Measurements from ENCODE around the gene SMIM24.

DNA sequence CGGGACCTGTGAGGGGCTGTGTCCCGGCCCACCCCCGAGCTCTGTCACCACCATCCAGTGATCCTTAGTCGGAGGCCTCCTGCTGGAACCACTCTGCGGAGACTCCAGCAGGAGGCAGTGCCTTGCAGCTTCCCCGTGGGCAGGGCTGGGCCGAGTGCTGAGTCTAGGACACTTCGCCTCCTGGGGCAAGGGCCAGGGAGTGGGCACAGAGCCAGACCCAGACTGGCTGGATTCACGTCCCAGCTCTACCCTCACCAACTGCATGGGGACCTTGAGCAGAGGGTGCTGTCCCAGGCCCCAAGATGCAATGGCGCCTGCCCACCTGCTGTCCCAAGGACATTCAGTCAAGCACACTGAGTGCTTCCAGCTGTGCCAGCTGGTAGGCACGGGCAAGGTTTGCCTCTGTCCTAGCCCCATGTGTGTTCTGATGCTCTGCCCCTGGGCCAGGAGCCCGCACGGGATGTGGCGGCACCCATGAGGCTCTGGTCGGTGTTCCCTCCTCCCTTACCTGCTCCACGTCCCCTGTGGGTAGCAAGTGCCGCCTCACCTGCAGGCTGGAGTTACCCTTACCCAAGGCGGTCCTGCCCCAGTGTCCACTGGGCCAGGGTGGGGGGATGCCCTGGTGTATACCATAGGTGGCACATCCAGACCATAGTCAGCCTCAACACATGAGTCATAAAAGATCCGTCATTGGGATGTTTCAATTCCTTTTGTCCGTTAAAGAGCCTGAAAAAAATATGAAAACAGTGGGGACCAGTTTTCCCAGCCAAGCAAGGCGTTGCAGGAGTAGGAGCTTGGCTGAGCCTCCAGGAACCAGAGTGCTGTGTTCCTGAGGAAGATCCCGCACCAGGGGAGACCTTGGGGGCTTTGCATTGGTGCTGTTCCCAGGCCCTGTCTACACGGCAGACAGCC is 33.2 kb upstream of the SMIM24 start:
- TF ChIP-seq, protein P1, sequence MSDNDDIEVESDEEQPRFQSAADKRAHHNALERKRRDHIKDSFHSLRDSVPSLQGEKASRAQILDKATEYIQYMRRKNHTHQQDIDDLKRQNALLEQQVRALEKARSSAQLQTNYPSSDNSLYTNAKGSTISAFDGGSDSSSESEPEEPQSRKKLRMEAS (IDR thresholded peaks at IDR 0.05), result no peak
- TF ChIP-seq RAD21 (IDR thresholded peaks at IDR 0.05; ENCODE audit: low read depth) (no peak), EGR1 (IDR thresholded peaks at IDR 0.05) (no peak), EP300 (IDR thresholded peaks at IDR 0.05; ENCODE audit: borderline replicate concordance) (no peak), YY1 (IDR thresholded peaks at IDR 0.05; ENCODE audit: low read depth) (no peak), TAF1 (IDR thresholded peaks at IDR 0.05; ENCODE audit: low read depth) (no peak), CEBPB (IDR thresholded peaks at IDR 0.05) (no peak), NFIC (IDR thresholded peaks at IDR 0.05) (no peak)
- TF ChIP-seq, protein P2, sequence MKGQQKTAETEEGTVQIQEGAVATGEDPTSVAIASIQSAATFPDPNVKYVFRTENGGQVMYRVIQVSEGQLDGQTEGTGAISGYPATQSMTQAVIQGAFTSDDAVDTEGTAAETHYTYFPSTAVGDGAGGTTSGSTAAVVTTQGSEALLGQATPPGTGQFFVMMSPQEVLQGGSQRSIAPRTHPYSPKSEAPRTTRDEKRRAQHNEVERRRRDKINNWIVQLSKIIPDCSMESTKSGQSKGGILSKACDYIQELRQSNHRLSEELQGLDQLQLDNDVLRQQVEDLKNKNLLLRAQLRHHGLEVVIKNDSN (IDR thresholded peaks at IDR 0.05), result no peak
- TF ChIP-seq, protein P3, sequence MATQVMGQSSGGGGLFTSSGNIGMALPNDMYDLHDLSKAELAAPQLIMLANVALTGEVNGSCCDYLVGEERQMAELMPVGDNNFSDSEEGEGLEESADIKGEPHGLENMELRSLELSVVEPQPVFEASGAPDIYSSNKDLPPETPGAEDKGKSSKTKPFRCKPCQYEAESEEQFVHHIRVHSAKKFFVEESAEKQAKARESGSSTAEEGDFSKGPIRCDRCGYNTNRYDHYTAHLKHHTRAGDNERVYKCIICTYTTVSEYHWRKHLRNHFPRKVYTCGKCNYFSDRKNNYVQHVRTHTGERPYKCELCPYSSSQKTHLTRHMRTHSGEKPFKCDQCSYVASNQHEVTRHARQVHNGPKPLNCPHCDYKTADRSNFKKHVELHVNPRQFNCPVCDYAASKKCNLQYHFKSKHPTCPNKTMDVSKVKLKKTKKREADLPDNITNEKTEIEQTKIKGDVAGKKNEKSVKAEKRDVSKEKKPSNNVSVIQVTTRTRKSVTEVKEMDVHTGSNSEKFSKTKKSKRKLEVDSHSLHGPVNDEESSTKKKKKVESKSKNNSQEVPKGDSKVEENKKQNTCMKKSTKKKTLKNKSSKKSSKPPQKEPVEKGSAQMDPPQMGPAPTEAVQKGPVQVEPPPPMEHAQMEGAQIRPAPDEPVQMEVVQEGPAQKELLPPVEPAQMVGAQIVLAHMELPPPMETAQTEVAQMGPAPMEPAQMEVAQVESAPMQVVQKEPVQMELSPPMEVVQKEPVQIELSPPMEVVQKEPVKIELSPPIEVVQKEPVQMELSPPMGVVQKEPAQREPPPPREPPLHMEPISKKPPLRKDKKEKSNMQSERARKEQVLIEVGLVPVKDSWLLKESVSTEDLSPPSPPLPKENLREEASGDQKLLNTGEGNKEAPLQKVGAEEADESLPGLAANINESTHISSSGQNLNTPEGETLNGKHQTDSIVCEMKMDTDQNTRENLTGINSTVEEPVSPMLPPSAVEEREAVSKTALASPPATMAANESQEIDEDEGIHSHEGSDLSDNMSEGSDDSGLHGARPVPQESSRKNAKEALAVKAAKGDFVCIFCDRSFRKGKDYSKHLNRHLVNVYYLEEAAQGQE (IDR thresholded peaks at IDR 0.05; ENCODE audit: low read depth), result no peak
